HCT116 (cell line): ENCODE results near the gene MACC1.

Experiments used
- CEBPB ChIP-seq: IDR thresholded peaks from 2 replicates; pipeline ENCODE4 v1.6.1; 2012; ENCODE audit warnings: low read depth
- EZH2 ChIP-seq: fragments of 200-600 bp; sonication (generic); IDR thresholded peaks from 2 replicates; pipeline ENCODE4 v1.6.1; 2017; ENCODE audit warnings: antibody characterized with exemption, mixed run types
- EZH2phosphoT487 ChIP-seq: fragments of 200-600 bp; IDR thresholded peaks from 2 replicates; pipeline ENCODE4 v1.6.1; 2018; ENCODE audit warnings: antibody characterized with exemption, borderline replicate concordance
- POLR2A ChIP-seq: IDR thresholded peaks from 2 replicates; pipeline ENCODE4 v1.7.0; 2011; ENCODE audit warnings: borderline replicate concordance; ENCODE audit not compliant: insufficient read depth, insufficient read length; ENCODE audit errors: extremely low read depth
- POLR2AphosphoS5 ChIP-seq: IDR thresholded peaks from 2 replicates; pipeline ENCODE4 v1.6.1; 2011; ENCODE audit warnings: mild to moderate bottlenecking, low read depth, low read length, moderate library complexity
- TF ChIP-seq, protein P1 (sequence below), 3 experiments: fragments of 200-600 bp in 1 of 3; sonication (generic) in 1 of 3; IDR thresholded peaks in 2 of 3; conservative IDR thresholded peaks in 1 of 3; 2 replicates each; pipeline ENCODE4 v1.5.1; 2012 to 2017; ENCODE audit warnings: low read depth in 2 of 3, low read length in 2 of 3, antibody characterized with exemption in 1 of 3, borderline replicate concordance in 1 of 3, control low read depth in 1 of 3, mild to moderate bottlenecking in 1 of 3, mixed read lengths in 1 of 3, mixed run types in 1 of 3, moderate library complexity in 1 of 3; ENCODE audit not compliant: insufficient read depth in 1 of 3
- TF ChIP-seq, protein P2 (sequence below): IDR thresholded peaks from 2 replicates; pipeline ENCODE4 v1.6.1; 2012

DNA sequence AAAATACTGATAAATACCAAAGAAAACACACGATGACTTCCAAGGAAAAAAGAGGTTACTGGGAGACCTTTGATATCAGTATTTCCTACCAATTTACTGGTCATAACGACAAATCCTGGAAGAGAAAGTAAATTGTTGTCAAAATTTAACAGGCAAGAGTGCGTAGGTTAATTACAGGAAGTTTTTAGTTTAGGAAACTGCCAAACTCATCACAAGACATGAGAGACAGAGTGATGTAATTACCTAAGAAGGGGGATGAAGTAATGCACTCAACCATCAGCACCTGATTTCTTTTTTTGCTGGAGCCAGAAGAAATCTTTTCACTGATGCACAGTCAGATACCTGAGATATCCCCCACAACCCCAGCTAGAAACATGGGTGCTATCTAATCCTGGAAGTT is 16.8 kb downstream of the MACC1 start:
- TF ChIP-seq CEBPB (no peak), EZH2phosphoT487 (no peak), EZH2 (no peak), POLR2AphosphoS5 (no peak), POLR2A (no peak)
- TF ChIP-seq, protein P1, sequence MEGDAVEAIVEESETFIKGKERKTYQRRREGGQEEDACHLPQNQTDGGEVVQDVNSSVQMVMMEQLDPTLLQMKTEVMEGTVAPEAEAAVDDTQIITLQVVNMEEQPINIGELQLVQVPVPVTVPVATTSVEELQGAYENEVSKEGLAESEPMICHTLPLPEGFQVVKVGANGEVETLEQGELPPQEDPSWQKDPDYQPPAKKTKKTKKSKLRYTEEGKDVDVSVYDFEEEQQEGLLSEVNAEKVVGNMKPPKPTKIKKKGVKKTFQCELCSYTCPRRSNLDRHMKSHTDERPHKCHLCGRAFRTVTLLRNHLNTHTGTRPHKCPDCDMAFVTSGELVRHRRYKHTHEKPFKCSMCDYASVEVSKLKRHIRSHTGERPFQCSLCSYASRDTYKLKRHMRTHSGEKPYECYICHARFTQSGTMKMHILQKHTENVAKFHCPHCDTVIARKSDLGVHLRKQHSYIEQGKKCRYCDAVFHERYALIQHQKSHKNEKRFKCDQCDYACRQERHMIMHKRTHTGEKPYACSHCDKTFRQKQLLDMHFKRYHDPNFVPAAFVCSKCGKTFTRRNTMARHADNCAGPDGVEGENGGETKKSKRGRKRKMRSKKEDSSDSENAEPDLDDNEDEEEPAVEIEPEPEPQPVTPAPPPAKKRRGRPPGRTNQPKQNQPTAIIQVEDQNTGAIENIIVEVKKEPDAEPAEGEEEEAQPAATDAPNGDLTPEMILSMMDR (IDR thresholded peaks at IDR 0.05 in 2 of 3, conservative IDR thresholded peaks at IDR 0.05 in 1 of 3; ENCODE audit: borderline replicate concordance in 1 of 3, insufficient read depth in 1 of 3, low read depth in 2 of 3, low read length in 2 of 3): no peak
- TF ChIP-seq, protein P2, sequence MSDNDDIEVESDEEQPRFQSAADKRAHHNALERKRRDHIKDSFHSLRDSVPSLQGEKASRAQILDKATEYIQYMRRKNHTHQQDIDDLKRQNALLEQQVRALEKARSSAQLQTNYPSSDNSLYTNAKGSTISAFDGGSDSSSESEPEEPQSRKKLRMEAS: no peak
